Epidermal melanocyte (primary cell): ENCODE results near the gene SNRNP70.

ENCODE experiments used
- DNase-seq: peaks from one replicate; pipeline ENCODE4 v3.0.0; 2011; ENCODE audit warnings: low spot score; ENCODE audit not compliant: insufficient read length

The SNRNP70 gene

GRCh38 chr19:49148044-49148682 lies 62.9 kb downstream of the SNRNP70 start:
- DNase-seq: no peak

DNA sequence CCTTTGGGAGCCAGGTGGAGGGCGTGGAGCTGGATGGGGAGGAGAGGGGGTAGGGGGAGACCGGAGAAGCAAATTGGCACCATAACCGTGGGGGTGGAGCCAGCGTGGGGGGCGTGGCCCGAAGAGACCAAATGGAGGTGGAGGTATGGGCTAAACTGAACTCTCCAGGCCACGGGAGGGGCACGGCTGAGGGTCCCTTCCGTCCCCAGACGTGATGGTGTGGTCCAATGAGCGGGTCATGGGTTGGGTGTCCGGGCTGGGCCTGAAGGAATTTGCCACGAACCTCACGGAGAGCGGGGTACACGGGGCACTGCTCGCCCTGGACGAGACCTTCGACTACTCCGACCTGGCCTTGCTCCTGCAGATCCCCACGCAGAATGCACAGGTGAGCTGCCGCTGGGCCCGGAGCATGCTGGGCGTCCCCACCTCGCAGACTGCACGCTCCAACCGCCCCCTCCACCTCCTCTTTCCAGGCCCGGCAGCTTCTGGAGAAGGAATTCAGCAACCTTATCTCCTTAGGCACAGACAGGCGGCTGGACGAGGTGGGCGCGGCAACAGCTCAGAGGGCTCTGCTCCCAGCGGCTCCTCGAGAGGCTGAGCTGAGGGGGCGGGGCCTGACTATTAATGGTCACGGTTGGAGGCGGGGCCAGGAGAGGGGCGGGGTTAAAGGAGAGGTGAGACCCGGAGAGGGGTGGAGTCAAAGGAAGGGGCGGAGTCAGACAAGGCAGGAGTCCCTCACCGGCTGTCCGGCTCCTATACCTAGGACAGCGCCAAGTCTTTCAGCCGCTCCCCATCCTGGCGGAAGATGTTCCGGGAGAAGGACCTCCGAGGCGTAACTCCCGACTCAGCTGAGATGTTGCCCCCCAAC lies 63.8 kb downstream of the SNRNP70 start:
- peak; percentile 87 for DNase-seq

GRCh38 chr19:49149652-49150105 lies 64.4 kb downstream of the SNRNP70 start:
- DNase-seq: peak; percentile 44

DNA sequence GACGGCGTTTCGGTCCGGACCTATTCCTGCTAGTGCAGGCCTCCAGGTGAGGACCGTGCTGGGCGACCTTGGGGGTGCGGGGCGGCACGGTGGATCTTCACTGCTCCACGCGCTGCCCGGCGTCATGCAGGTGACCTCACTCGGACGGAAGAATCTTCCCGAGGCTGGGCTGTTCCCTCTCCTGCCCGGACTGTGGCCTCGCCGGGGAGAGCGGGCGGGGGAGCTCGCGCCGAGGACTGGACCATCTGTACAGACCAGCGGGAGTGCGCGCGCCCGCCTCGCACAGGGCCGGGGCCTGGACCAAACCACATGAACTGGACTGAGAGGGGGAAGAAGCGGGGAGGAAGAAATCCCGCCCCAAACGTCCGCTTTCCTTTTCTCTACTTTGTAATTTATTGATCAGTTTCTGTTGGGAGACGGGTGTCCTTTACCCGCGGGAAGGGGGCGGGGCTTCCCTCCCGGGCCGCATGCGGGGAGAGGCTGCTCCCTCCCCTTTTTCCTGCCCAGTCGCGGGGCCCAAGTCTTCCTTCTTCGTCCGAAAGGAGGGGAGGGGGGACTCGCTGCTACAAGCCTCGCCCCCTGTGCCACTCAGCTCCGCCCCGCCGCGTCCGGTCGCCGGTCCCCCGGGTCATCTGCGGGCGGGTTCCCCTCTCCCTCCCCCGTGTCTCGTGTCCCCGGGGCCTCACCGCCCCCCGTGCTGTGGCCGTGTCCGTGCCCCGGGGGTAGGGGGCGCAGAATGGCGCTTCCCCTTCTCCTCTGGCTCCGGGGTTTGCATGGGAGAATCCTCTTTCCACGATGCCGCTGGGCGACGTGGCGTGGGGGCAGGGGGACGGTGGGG lies 65.1 kb downstream of the SNRNP70 start:
- peak; percentile 86 for DNase-seq

- DNase-seq: peak; percentile 31
Measured at GRCh38 chr19:49150944-49151243, 65.6 kb downstream of the SNRNP70 start.

DNA sequence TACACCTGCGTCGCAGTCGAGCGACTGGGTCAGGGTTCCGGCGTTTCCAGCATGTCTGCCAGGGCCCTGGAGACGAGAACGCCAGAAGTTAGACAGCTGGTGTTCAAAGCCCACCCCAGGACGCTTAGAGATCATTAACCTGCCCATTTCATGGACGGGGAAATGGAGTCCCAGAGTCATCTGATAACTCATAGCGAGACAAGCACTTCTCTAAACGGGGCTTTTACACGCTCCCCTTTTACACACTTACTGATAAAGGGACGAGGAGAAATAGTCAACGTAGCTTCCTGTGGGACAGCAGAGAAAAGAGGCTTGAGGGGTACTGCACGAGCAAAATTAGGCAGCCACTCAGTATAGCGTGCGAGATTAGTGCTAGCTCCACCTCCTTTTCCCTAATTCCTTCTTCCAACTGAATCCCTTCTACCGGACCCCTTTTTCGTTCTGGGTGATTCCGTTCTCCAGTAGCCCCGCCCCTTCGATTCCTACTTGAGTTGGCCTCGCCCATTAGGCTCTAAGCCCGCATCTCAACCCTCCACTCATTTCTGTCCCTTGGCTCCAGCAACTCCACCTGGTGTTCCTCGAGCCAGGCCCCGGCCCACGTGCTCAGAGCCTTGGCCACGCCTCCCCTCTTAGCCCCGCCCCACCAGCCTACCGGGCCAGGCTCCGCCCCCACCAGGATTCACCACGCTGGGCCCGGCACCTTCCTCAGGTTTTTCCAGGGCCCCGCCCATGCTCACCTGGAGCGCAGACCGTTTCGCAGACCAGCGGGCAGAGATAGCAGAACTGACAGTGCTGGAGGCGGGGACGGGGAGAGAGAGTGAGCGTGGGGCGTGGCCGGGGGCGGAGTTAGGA lies 66.2 kb downstream of the SNRNP70 start:
- peak; percentile 27 for DNase-seq

DNA sequence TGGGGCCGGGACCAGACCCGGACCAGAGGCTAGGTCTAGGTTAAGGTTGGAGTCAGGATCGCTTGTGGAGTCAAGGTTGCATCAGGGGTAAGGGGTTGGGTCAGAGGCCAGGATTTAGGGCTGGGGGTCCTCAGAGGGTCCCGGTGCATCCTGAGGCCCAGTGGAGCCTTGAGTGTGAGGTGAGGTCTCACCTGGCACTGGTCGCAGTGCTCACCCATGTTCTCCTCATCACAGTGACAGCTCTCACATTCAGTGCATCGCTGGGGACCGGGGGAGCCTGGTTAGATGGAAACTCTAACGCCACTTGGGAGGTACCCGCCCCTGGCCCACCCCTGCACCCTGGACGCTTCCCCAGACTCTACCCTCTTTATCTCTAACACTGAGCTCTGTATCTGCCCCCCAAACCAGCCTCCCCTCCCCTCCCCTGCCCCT lies 66.9 kb downstream of the SNRNP70 start:
- DNase-seq: no peak

DNA sequence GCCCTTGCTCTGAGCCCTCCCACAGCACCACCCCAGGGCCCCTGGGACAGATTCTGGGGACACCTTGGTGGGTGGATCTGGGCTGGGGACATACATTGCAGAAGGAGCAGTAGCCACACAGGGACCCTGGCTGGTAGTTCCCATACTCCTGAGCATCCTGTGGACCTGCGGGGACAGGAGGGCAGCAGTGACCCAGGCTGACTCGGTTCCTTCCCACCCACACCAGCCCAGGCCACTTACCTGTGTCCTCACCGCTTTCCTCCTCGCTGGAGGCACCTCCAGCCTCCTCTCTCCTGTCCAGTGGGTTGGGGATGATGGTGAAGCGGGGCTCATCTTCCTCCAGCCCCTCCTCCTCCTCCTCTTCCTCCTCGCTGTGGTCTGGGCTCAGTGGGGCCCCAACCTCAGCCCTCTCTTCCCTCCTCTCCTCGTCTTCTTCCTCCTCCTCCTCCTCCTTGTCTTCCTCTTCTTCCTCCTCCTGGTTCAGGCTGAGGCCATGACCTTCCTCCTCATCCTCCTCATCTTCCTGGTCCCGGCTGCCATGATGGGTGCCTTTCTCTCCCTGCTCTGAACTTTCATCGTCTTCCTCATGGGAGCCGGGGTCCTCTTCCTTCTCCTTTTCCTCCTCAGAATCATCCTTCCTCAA lies 68.0 kb downstream of the SNRNP70 start:
- no peak for DNase-seq

DNA sequence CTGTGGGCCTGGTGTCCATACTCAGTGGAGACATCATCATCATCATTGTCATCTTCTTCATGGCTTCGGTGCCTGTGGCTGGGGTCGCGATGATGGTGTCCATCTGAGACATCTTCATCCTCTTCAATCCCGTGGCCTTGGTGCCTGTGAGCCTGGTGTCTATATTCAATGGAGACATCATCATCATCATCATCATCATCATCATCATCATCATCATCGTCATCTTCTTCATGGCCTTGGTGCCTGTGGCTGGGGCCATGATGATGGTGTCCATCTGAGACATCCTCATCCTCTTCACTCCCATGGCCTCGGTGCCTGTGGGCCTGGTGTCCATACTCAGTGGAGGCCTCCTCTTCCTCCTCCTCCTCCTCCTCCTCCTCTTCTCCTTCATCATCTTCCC lies 69.0 kb downstream of the SNRNP70 start:
- no peak for DNase-seq

GRCh38 chr19:49155005-49155819 lies 70.0 kb downstream of the SNRNP70 start, which contains the start of gene HRC:
TSS of gene HRC (minus strand) at chr19:49155396. CDS start at chr19:49155237, 159 bp downstream.
- DNase-seq: no peak

- DNase-seq: no peak
Measured at GRCh38 chr19:49155820-49156346, 70.6 kb downstream of the SNRNP70 start.

DNA sequence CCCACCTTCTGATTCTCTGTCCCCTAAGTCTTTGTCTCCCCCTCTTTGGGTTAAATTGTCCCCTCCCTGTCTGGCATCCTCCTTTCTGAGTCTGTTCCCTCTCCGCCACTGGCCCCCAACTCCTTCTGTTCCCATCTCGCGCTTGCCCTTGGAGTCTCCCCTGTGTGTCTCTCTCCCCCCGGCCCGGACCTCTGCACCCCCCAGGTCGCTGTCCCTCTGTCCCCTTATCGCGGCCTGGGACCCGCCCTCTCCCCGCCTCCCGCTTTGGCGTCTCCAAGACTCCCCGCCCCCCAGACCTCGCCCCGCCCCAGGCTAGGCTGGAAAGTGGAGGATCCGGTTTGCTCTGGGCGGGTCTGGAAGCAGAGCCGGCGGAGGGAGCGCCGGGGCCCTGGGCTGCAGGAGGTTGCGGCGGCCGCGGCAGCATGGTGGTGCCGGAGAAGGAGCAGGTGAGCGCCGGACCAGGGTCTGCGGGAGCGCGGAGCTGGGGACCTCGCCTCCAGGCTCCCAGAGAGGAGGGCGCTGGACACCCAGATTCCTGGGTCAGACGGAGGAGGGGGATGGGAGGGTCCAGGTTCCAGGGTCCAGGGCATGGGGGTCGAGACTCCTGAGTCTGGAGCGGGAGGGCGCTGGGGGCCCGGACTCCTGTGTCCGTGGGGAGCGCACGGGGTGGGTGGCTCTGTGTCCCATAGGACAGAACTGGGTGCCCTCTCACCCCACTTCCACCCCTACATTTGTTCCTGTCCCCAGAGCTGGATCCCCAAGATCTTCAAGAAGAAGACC lies 72.4 kb downstream of the SNRNP70 start, which contains the start of gene TRPM4:
Gene TRPM4, plus strand, starts transcription at position 348 of the 780 bp plus-strand sequence. Its CDS starts 75 bp downstream, at position 423.
- DNase-seq: peak; percentile 82
